ENCODE measurements around the gene ANO2. TPM values are rescaled to one million over a fixed set of nuclear protein-coding genes. Genes with fewer than 3 reads are reported as not detected.

Gene ANO2
- total RNA-seq, 4 donors from 2014 or later = 0.59 to 51.7 (median 15.1) TPM

GRCh38 chr12:5561846-5562245, 383.2 kb downstream of the ANO2 start:
- H3K4me1 ChIP-seq = no peaks in the 10 kb centered on the region
- no peak for TF ChIP-seq POLR2A (IDR thresholded peaks at IDR 0.05)
- no peaks in the 10 kb centered on the region for H3K27me3 ChIP-seq
- H3K27ac ChIP-seq = no peak overlapping the region
- no peaks in the 10 kb centered on the region for H3K36me3 ChIP-seq
- intact Hi-C loops (cut with DNase I; ENCODE audit: low total_unique reads) = no loop called here
- no peak for DNase-seq
- H3K4me3 ChIP-seq = no peak overlapping the region
- no peaks in the 10 kb centered on the region for H3K9me3 ChIP-seq

DNA sequence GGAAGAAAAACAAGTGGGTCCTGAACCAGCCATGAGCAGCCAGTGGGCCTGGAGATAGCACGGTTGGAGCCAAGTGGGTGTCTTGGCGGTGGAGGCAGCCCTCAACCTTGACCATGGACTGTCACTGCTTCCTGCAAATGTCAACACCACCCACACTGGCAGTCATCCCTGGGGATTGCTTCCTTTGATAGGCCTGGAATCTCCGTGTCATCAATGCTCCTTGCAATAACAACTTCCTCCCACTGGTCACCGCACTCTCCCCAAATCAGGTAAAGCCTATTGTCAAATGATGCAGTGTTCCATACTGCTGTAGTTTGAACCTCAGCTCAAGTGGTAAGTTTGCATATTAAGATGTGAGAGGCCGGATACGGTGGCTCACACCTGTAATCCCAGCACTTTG, 384.0 kb downstream of the ANO2 start:
- intact Hi-C loops (cut with DNase I; ENCODE audit: low total_unique reads) = no loop called here
- Histone ChIP-seq H3K27ac (no peak overlapping the region), H3K36me3 (no peaks in the 10 kb centered on the region), H3K9me3 (no peaks in the 10 kb centered on the region), H3K27me3 (no peaks in the 10 kb centered on the region), H3K4me3 (no peak overlapping the region), H3K4me1 (no peaks in the 10 kb centered on the region)
- no peak for DNase-seq
- TF ChIP-seq POLR2A (IDR thresholded peaks at IDR 0.05) (no peak), CTCF (IDR thresholded peaks at IDR 0.05) (no peak)

GRCh38 chr12:5560265-5560664, 384.8 kb downstream of the ANO2 start:
- Histone ChIP-seq H3K4me3 (no peak overlapping the region), H3K36me3 (no peaks in the 10 kb centered on the region), H3K27ac (no peak overlapping the region), H3K4me1 (no peaks in the 10 kb centered on the region), H3K9me3 (no peaks in the 10 kb centered on the region), H3K27me3 (no peaks in the 10 kb centered on the region)
- no peak for TF ChIP-seq CTCF (IDR thresholded peaks at IDR 0.05)
- TF ChIP-seq POLR2A (IDR thresholded peaks at IDR 0.05) = no peak
- DNase-seq = no peak
- intact Hi-C loops (cut with DNase I; ENCODE audit: low total_unique reads) = no loop called here

GRCh38 chr12:5557906-5558305, 387.2 kb downstream of the ANO2 start:
- H3K4me3 ChIP-seq = no peak overlapping the region
- intact Hi-C loops (cut with DNase I; ENCODE audit: low total_unique reads) = no loop called here
- no peaks in the 10 kb centered on the region for H3K36me3 ChIP-seq
- no peaks in the 10 kb centered on the region for H3K27me3 ChIP-seq
- no peaks in the 10 kb centered on the region for H3K9me3 ChIP-seq
- no peak for TF ChIP-seq CTCF (IDR thresholded peaks at IDR 0.05)
- TF ChIP-seq POLR2A (IDR thresholded peaks at IDR 0.05) = no peak
- no peaks in the 10 kb centered on the region for H3K4me1 ChIP-seq
- no peak overlapping the region for H3K27ac ChIP-seq
- DNase-seq = no peak

GRCh38 chr12:5556946-5557673, 387.9 kb downstream of the ANO2 start:
- H3K4me1 ChIP-seq = no peaks in the 10 kb centered on the region
- TF ChIP-seq CTCF (IDR thresholded peaks at IDR 0.05) = no peak
- no peak for TF ChIP-seq POLR2A (IDR thresholded peaks at IDR 0.05)
- H3K27ac ChIP-seq = no peak overlapping the region
- no peaks in the 10 kb centered on the region for H3K9me3 ChIP-seq
- no peaks in the 10 kb centered on the region for H3K27me3 ChIP-seq
- H3K4me3 ChIP-seq = no peak overlapping the region
- DNase-seq = no peak
- H3K36me3 ChIP-seq = no peaks in the 10 kb centered on the region
- intact Hi-C loops (cut with DNase I; ENCODE audit: low total_unique reads) = no loop called here

Measured in uterus (tissue), 4 donors.